ENCODE data around the gene NAP1L5.

GRCh38 chr4:88659890-88660208 is 37.8 kb downstream of the NAP1L5 start:
- TF ChIP-seq, protein P1, sequence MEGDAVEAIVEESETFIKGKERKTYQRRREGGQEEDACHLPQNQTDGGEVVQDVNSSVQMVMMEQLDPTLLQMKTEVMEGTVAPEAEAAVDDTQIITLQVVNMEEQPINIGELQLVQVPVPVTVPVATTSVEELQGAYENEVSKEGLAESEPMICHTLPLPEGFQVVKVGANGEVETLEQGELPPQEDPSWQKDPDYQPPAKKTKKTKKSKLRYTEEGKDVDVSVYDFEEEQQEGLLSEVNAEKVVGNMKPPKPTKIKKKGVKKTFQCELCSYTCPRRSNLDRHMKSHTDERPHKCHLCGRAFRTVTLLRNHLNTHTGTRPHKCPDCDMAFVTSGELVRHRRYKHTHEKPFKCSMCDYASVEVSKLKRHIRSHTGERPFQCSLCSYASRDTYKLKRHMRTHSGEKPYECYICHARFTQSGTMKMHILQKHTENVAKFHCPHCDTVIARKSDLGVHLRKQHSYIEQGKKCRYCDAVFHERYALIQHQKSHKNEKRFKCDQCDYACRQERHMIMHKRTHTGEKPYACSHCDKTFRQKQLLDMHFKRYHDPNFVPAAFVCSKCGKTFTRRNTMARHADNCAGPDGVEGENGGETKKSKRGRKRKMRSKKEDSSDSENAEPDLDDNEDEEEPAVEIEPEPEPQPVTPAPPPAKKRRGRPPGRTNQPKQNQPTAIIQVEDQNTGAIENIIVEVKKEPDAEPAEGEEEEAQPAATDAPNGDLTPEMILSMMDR (IDR thresholded peaks at IDR 0.05; ENCODE audit: insufficient read depth, low read length, poor library complexity, severe bottlenecking): no peak
- TF ChIP-seq EZH2phosphoT487 (conservative IDR thresholded peaks at IDR 0.05; ENCODE audit: low read length): no peak
